ENCODE data around the gene ISOC2.

GRCh38 chr19:55444646-55445045 is 16.8 kb downstream of the ISOC2 start:
- no peak for TF ChIP-seq CTCF (IDR thresholded peaks at IDR 0.05; ENCODE audit: poor library complexity)
- no peak for TF ChIP-seq EZH2 (IDR thresholded peaks at IDR 0.05; ENCODE audit: borderline replicate concordance)

Measured in hepatocyte (in vitro differentiated cells).